ENCODE data around the gene TMEM132C.

TMEM132C gene

GRCh38 chr12:128639089-128639488 is 372.1 kb downstream of the TMEM132C start:
- TF ChIP-seq ZBTB7A (IDR thresholded peaks at IDR 0.05; ENCODE audit: low read depth) (no peak), EGR1 (IDR thresholded peaks at IDR 0.05) (no peak), CREB1 (IDR thresholded peaks at IDR 0.05; ENCODE audit: low read depth) (no peak), NFIC (IDR thresholded peaks at IDR 0.05) (no peak), YY1 (IDR thresholded peaks at IDR 0.05; ENCODE audit: low read depth) (no peak), TEAD4 (IDR thresholded peaks at IDR 0.05) (no peak), REST (IDR thresholded peaks at IDR 0.05; ENCODE audit: low read depth) (no peak), TAF1 (IDR thresholded peaks at IDR 0.05; ENCODE audit: low read depth) (no peak), TCF12 (IDR thresholded peaks at IDR 0.05; ENCODE audit: low read depth) (no peak), EP300 (IDR thresholded peaks at IDR 0.05; ENCODE audit: borderline replicate concordance) (no peak), USF1 (IDR thresholded peaks at IDR 0.05) (no peak), RAD21 (IDR thresholded peaks at IDR 0.05; ENCODE audit: low read depth) (no peak), FOXM1 (IDR thresholded peaks at IDR 0.05; ENCODE audit: borderline replicate concordance, low read depth) (no peak), CEBPB (IDR thresholded peaks at IDR 0.05) (no peak), MAX (IDR thresholded peaks at IDR 0.05) (no peak)

GRCh38 chr12:128643155-128643554 is 376.2 kb downstream of the TMEM132C start:
- TF ChIP-seq FOXM1 (IDR thresholded peaks at IDR 0.05; ENCODE audit: borderline replicate concordance, low read depth) (no peak), EP300 (IDR thresholded peaks at IDR 0.05; ENCODE audit: borderline replicate concordance) (no peak), TCF12 (IDR thresholded peaks at IDR 0.05; ENCODE audit: low read depth) (no peak), CEBPB (IDR thresholded peaks at IDR 0.05) (no peak)

- no peak for TF ChIP-seq TEAD4 (IDR thresholded peaks at IDR 0.05)
- peak; percentile 60 for TF ChIP-seq RAD21 (IDR thresholded peaks at IDR 0.05; ENCODE audit: low read depth)
- no peak for TF ChIP-seq TAF1 (IDR thresholded peaks at IDR 0.05; ENCODE audit: low read depth)
Measured at GRCh38 chr12:128644664-128645296, 377.8 kb downstream of the TMEM132C start.

GRCh38 chr12:128649902-128650301 is 382.9 kb downstream of the TMEM132C start:
- TF ChIP-seq TAF1 (IDR thresholded peaks at IDR 0.05; ENCODE audit: low read depth) (no peak), CREB1 (IDR thresholded peaks at IDR 0.05; ENCODE audit: low read depth) (no peak), NFIC (IDR thresholded peaks at IDR 0.05) (no peak), FOXM1 (IDR thresholded peaks at IDR 0.05; ENCODE audit: borderline replicate concordance, low read depth) (no peak), MAX (IDR thresholded peaks at IDR 0.05) (no peak), ZBTB7A (IDR thresholded peaks at IDR 0.05; ENCODE audit: low read depth) (no peak), REST (IDR thresholded peaks at IDR 0.05; ENCODE audit: low read depth) (no peak), EP300 (IDR thresholded peaks at IDR 0.05; ENCODE audit: borderline replicate concordance) (no peak), USF1 (IDR thresholded peaks at IDR 0.05) (no peak), CEBPB (IDR thresholded peaks at IDR 0.05) (no peak), RAD21 (IDR thresholded peaks at IDR 0.05; ENCODE audit: low read depth) (no peak), TEAD4 (IDR thresholded peaks at IDR 0.05) (no peak), YY1 (IDR thresholded peaks at IDR 0.05; ENCODE audit: low read depth) (no peak), EGR1 (IDR thresholded peaks at IDR 0.05) (no peak), TCF12 (IDR thresholded peaks at IDR 0.05; ENCODE audit: low read depth) (no peak)

- no peak for TF ChIP-seq RAD21 (IDR thresholded peaks at IDR 0.05; ENCODE audit: low read depth)
- TF ChIP-seq CEBPB (IDR thresholded peaks at IDR 0.05): no peak
- no peak for TF ChIP-seq TAF1 (IDR thresholded peaks at IDR 0.05; ENCODE audit: low read depth)
- no peak for TF ChIP-seq YY1 (IDR thresholded peaks at IDR 0.05; ENCODE audit: low read depth)
- TF ChIP-seq CREB1 (IDR thresholded peaks at IDR 0.05; ENCODE audit: low read depth): no peak
- no peak for TF ChIP-seq EP300 (IDR thresholded peaks at IDR 0.05; ENCODE audit: borderline replicate concordance)
- TF ChIP-seq FOXM1 (IDR thresholded peaks at IDR 0.05; ENCODE audit: borderline replicate concordance, low read depth): no peak
- TF ChIP-seq EGR1 (IDR thresholded peaks at IDR 0.05): no peak
- TF ChIP-seq REST (IDR thresholded peaks at IDR 0.05; ENCODE audit: low read depth): no peak
- TF ChIP-seq ZBTB7A (IDR thresholded peaks at IDR 0.05; ENCODE audit: low read depth): no peak
- TF ChIP-seq USF1 (IDR thresholded peaks at IDR 0.05): no peak
- no peak for TF ChIP-seq TCF12 (IDR thresholded peaks at IDR 0.05; ENCODE audit: low read depth)
Measured at GRCh38 chr12:128652136-128652751, 385.3 kb downstream of the TMEM132C start.

All from Ishikawa (cell line).